ELF-1 (cell line): Measurements from ENCODE around the gene GSTM5.
"Not testable (repeated sequence)": the region's sequence is repeated elsewhere in the genome, so short reads cannot be mapped to it uniquely, and the experiment has no call there.

Source experiments
- DNase-seq: peaks from one replicate; pipeline ENCODE4 v3.0.0-alpha.2; 2016; ENCODE audit warnings: low read depth, low spot score

Gene GSTM5

GRCh38 chr1:109711593-109712320 is at the start of gene GSTM5:
Gene GSTM5, plus strand, starts transcription at chr1:109712251. Its CDS starts 62 bp downstream, at chr1:109712313.
- not testable (repeated sequence) for DNase-seq

- no peak for DNase-seq
These were observed 47.4 kb upstream of the GSTM5 start for GRCh38 chr1:109664671-109665070.

GRCh38 chr1:109667452-109668122 is 44.5 kb upstream of the GSTM5 start, which contains the start of gene GSTM2:
Gene GSTM2, plus strand, starts transcription at chr1:109668057. Its CDS starts 59 bp downstream, at chr1:109668116.
- DNase-seq = peak; percentile 90

- no peak for DNase-seq
These were observed 43.8 kb upstream of the GSTM5 start for GRCh38 chr1:109668123-109668775.

- DNase-seq = no peak
These were observed 42.7 kb upstream of the GSTM5 start for GRCh38 chr1:109669246-109669948.

GRCh38 chr1:109669949-109670302 is 42.1 kb upstream of the GSTM5 start:
- not testable (repeated sequence) for DNase-seq

- no peak for DNase-seq
These were observed 41.0 kb upstream of the GSTM5 start for GRCh38 chr1:109671067-109671466.

GRCh38 chr1:109673861-109674260 is 38.2 kb upstream of the GSTM5 start:
- not testable (repeated sequence) for DNase-seq

GRCh38 chr1:109676683-109677381 is 35.2 kb upstream of the GSTM5 start:
- not testable (repeated sequence) for DNase-seq

GRCh38 chr1:109677459-109677858 is 34.6 kb upstream of the GSTM5 start:
- DNase-seq = no peak

GRCh38 chr1:109678637-109679036 is 33.4 kb upstream of the GSTM5 start:
- not testable (repeated sequence) for DNase-seq

- DNase-seq = not testable (repeated sequence)
These were observed 27.3 kb upstream of the GSTM5 start for GRCh38 chr1:109684777-109685176.

GRCh38 chr1:109685399-109685798 is 26.7 kb upstream of the GSTM5 start:
- DNase-seq = not testable (repeated sequence)

- not testable (repeated sequence) for DNase-seq
These were observed 26.2 kb upstream of the GSTM5 start for GRCh38 chr1:109685890-109686289.

- not testable (repeated sequence) for DNase-seq
These were observed 24.9 kb upstream of the GSTM5 start for GRCh38 chr1:109687109-109687508.

- DNase-seq = no peak
These were observed 24.2 kb upstream of the GSTM5 start, which contains the start of gene GSTM1 for GRCh38 chr1:109687641-109688499. Gene GSTM1, plus strand, starts transcription at chr1:109687817. Its CDS starts 57 bp downstream, at chr1:109687874.

- no peak for DNase-seq
These were observed 22.1 kb upstream of the GSTM5 start for GRCh38 chr1:109689844-109690405.

- no peak for DNase-seq
These were observed 20.3 kb upstream of the GSTM5 start for GRCh38 chr1:109691759-109692158.

- not testable (repeated sequence) for DNase-seq
These were observed 17.7 kb upstream of the GSTM5 start for GRCh38 chr1:109694400-109694799.

GRCh38 chr1:109695138-109695537 is 16.9 kb upstream of the GSTM5 start:
- not testable (repeated sequence) for DNase-seq
